ENCODE results near the gene SLCO4A1. TPM values are rescaled to one million over a fixed set of nuclear protein-coding genes. Genes with fewer than 3 reads are reported as not detected.

Gene SLCO4A1
- total RNA-seq, 2 experiments from 2014 or later = 66.5 to 68.4 TPM

DNA sequence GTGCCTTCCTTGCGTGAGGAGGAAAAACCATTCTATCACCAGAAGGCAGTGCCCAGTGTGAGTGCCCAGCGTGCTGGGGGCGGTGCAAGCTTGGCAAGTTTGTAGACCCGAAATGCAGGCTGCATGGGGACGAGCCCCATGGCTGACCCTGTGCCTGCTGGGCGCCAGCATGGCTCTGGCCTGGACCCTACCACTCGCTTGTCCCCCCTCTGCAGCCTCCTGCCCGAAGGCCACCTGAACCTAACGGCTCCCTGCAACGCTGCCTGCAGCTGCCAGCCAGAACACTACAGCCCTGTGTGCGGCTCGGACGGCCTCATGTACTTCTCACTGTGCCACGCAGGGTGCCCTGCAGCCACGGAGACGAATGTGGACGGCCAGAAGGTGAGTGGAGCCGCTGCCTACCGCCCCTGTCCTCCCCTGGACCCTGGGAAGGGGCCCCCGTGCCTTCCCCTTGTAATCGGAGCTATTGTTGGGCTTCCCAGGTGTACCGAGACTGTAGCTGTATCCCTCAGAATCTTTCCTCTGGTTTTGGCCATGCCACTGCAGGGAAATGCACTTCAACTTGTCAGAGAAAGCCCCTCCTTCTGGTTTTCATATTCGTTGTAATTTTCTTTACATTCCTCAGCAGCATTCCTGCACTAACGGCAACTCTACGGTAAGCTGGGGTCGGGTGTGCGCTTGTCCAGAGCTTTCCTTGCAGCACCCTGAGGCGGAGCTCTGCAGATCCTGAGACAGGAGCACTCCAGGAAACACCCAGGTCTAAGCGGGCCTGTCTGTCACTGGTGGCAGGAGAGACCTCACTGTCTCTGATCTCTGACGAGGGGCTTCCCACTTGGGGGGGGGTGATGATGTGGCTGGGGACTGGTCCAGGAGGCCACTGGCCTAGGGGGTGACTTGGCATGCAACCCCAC lies 25.5 kb downstream of the SLCO4A1 start:
- no peaks in the 10 kb centered on the region for H3K4me1 Mint-ChIP-seq (ENCODE audit: low read depth)
- peaks cover 37% of the 10 kb centered on the region for H3K36me3 Mint-ChIP-seq (ENCODE audit: low read depth)
- H3K27ac Mint-ChIP-seq = no peak overlapping the region
- intact Hi-C loops (cut with micrococcal nuclease) = no loop called here
- DNase-seq (no peak), ATAC-seq (no peak)
- no peak overlapping the region for H3K4me3 Mint-ChIP-seq
- H3K9me3 Mint-ChIP-seq = no peaks in the 10 kb centered on the region
- POLR2A ChIA-PET = no interaction called here
- CTCF ChIA-PET = interaction anchor here (1.1 kb wide), 1 partner anchor 124 kb away, joined by 3 read pairs; no protein-coding TSS in a partner anchor
- TF ChIP-seq, protein P1, sequence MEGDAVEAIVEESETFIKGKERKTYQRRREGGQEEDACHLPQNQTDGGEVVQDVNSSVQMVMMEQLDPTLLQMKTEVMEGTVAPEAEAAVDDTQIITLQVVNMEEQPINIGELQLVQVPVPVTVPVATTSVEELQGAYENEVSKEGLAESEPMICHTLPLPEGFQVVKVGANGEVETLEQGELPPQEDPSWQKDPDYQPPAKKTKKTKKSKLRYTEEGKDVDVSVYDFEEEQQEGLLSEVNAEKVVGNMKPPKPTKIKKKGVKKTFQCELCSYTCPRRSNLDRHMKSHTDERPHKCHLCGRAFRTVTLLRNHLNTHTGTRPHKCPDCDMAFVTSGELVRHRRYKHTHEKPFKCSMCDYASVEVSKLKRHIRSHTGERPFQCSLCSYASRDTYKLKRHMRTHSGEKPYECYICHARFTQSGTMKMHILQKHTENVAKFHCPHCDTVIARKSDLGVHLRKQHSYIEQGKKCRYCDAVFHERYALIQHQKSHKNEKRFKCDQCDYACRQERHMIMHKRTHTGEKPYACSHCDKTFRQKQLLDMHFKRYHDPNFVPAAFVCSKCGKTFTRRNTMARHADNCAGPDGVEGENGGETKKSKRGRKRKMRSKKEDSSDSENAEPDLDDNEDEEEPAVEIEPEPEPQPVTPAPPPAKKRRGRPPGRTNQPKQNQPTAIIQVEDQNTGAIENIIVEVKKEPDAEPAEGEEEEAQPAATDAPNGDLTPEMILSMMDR (IDR thresholded peaks at IDR 0.05) = no peak
- no peaks in the 10 kb centered on the region for H3K27me3 Mint-ChIP-seq

DNA sequence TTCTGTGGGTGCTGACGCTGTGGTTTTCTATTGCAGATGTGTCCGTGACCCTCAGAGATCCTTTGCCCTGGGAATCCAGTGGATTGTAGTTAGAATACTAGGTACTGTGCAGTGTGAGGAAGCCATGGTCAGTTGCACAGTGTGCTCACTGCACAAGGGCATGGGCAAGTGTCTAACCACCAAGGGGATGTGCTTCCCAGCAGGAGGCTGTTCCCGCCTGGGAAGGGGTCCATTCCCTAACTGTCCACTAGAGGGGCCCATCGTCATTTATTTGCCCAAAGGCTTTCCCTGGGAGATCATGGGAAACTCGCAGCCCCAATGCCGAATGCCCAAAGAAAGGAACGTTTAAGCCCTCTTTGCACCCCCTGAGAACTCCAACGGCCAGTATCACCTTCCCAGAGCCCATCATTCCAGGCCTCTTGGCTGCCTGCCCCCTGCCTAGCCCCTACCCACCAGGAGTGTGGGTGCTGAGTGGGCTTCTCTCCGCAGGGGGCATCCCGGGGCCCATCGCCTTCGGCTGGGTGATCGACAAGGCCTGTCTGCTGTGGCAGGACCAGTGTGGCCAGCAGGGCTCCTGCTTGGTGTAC lies 26.2 kb downstream of the SLCO4A1 start:
- Mint-ChIP-seq H3K27me3 (no peaks in the 10 kb centered on the region), H3K4me3 (no peak overlapping the region), H3K36me3 (ENCODE audit: low read depth) (peaks cover 37% of the 10 kb centered on the region), H3K27ac (no peak overlapping the region), H3K9me3 (no peaks in the 10 kb centered on the region), H3K4me1 (ENCODE audit: low read depth) (no peaks in the 10 kb centered on the region)
- ChIA-PET POLR2A (no interaction called here), CTCF (interaction anchor here (1.4 kb wide), 1 partner anchor 104 kb away, joined by 6 read pairs; no protein-coding TSS in a partner anchor)
- intact Hi-C loops (cut with micrococcal nuclease) = no loop called here
- peak; percentile 25 for DNase-seq
- no peak for ATAC-seq
- TF ChIP-seq, protein P1 (IDR thresholded peaks at IDR 0.05) = peak; percentile 59

DNA sequence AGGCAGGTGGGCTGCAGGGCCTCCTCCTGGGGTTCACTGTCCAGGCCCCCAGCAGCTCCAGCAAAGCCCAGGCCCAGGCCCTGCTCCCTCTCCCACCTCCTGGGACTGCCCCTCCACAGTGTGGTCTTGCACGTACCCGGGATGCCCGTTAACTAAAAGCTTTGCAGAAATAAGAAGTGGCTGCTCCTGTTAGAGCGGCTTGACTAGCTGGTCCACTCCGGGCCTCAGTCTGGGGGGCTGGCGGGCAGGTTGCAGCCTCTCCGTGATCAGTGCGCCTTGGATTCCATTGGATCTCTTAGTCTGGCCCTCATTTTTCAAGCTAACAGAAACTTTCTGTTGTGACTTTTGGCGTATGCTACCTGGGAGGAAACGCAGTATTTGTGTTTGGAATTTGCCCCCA lies 26.9 kb downstream of the SLCO4A1 start:
- Mint-ChIP-seq H3K36me3 (ENCODE audit: low read depth) (peaks cover 37% of the 10 kb centered on the region), H3K4me3 (no peak overlapping the region), H3K9me3 (no peaks in the 10 kb centered on the region), H3K27me3 (no peaks in the 10 kb centered on the region), H3K27ac (no peak overlapping the region), H3K4me1 (ENCODE audit: low read depth) (no peaks in the 10 kb centered on the region)
- intact Hi-C loops (cut with micrococcal nuclease) = no loop called here
- DNase-seq (no peak), ATAC-seq (no peak)
- ChIA-PET CTCF (interaction anchor here (1.1 to 1.4 kb wide), 4 partner anchors 104 to 139 kb away, joined by 3 to 6 read pairs (median 4); no protein-coding TSS in a partner anchor), POLR2A (interaction anchor here (0.9 to 1.6 kb wide), 2 partner anchors 18 to 122 kb away, joined by 4 to 6 read pairs; no protein-coding TSS in a partner anchor)
- TF ChIP-seq, protein P1 (IDR thresholded peaks at IDR 0.05) = no peak

DNA sequence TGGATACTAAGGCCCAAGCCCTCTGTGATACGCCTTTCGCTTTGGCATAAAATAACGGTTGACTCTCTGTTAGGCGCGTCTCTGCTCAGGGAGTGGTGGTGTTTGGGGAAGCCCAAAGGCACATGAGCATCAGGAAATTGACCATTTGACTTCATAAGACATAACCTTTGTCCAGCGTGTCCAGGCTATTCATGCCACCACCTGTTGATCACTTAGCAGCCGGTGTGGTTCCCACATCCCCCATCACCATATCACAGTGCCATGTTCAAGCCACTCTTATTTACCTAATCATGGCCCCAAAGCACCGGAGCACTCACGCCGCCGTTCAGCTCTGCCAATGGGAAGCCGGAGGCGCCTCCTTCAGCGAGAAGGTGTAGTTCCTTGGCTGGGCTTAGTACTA lies 27.9 kb downstream of the SLCO4A1 start:
- H3K9me3 Mint-ChIP-seq = no peaks in the 10 kb centered on the region
- TF ChIP-seq, protein P1 (IDR thresholded peaks at IDR 0.05) = no peak
- CTCF ChIA-PET = interaction anchor here (1.1 to 1.4 kb wide), 4 partner anchors 103 to 138 kb away, joined by 3 to 6 read pairs (median 4); no protein-coding TSS in a partner anchor
- H3K27ac Mint-ChIP-seq = no peak overlapping the region
- no peak overlapping the region for H3K4me3 Mint-ChIP-seq
- no peaks in the 10 kb centered on the region for H3K27me3 Mint-ChIP-seq
- POLR2A ChIA-PET = interaction anchor here (1.6 kb wide), 1 partner anchor 19 kb away, joined by 6 read pairs; no protein-coding TSS in a partner anchor
- intact Hi-C loops (cut with micrococcal nuclease) = no loop called here
- ATAC-seq (no peak), DNase-seq (no peak)
- no peaks in the 10 kb centered on the region for H3K4me1 Mint-ChIP-seq (ENCODE audit: low read depth)
- H3K36me3 Mint-ChIP-seq (ENCODE audit: low read depth) = peaks cover 34% of the 10 kb centered on the region

DNA sequence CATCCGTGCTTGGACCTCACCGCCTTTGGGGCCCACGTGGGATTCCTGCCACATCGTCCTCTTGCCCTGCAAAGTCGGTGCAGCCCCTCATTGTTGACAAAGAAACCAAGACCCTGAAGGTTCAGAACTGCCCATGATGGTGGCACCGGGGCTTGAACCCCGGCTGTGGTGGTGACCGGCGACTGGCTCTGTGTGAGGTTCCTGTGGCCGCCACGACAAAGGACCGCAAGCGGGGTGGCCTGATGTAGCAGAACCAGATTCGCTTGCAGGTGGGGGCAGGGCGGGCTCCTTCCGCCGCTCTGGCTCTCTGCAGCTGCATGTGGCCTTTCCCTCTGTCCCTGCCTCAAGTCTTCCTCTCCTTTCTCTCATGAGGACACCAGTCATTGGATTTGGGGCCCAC lies 28.7 kb downstream of the SLCO4A1 start:
- TF ChIP-seq, protein P1 (IDR thresholded peaks at IDR 0.05) = no peak
- no peaks in the 10 kb centered on the region for H3K4me1 Mint-ChIP-seq (ENCODE audit: low read depth)
- ChIA-PET POLR2A (no interaction called here), CTCF (no interaction called here)
- DNase-seq (no peak), ATAC-seq (no peak)
- H3K27me3 Mint-ChIP-seq = no peaks in the 10 kb centered on the region
- no peaks in the 10 kb centered on the region for H3K9me3 Mint-ChIP-seq
- peaks cover 34% of the 10 kb centered on the region for H3K36me3 Mint-ChIP-seq (ENCODE audit: low read depth)
- no peak overlapping the region for H3K4me3 Mint-ChIP-seq
- H3K27ac Mint-ChIP-seq = no peak overlapping the region
- intact Hi-C loops (cut with micrococcal nuclease) = no loop called here
